H9 (cell line): ENCODE data around the gene ANGPTL5. TPM values are rescaled to one million over a fixed set of nuclear protein-coding genes. Genes with fewer than 3 reads are reported as not detected.

Experiments used
- DNase-seq: peaks from one replicate; pipeline ENCODE4 v3.0.0-alpha.2; 2017
- H2AFZ ChIP-seq: one replicate; pipeline ENCODE4 v1.6.1; 2013; ENCODE audit warnings: mild to moderate bottlenecking, low read length, control low read depth, moderate library complexity
- H2AK5ac ChIP-seq: 2 replicates; pipeline ENCODE4 v1.6.1; 2013; ENCODE audit warnings: low read length, control low read depth, mixed read lengths; ENCODE audit not compliant: insufficient read length
- H2BK120ac ChIP-seq: one replicate; pipeline ENCODE4 v1.6.1; 2013; ENCODE audit warnings: low read depth, mild to moderate bottlenecking, low read length, control low read depth, inconsistent platforms; ENCODE audit not compliant: poor library complexity, severe bottlenecking
- H2BK12ac ChIP-seq: 2 replicates; pipeline ENCODE4 v1.6.1; 2013; ENCODE audit warnings: low read length, control low read depth, mixed read lengths, low read depth; ENCODE audit not compliant: insufficient read length
- H2BK15ac ChIP-seq: 2 replicates; pipeline ENCODE4 v1.6.1; 2013; ENCODE audit warnings: low read depth, low read length, control low read depth
- H2BK20ac ChIP-seq: one replicate; pipeline ENCODE4 v1.6.1; 2013; ENCODE audit warnings: low read depth, mild to moderate bottlenecking, low read length, control low read depth, inconsistent platforms; ENCODE audit not compliant: poor library complexity, severe bottlenecking
- H2BK5ac ChIP-seq: 2 replicates; pipeline ENCODE4 v1.6.1; 2013; ENCODE audit warnings: low read length, control low read depth, mixed read lengths; ENCODE audit not compliant: insufficient read length
- H3K14ac ChIP-seq: 2 replicates; pipeline ENCODE4 v1.6.1; 2013; ENCODE audit warnings: low read length, control low read depth; ENCODE audit not compliant: insufficient read depth
- H3K18ac ChIP-seq: 2 replicates; pipeline ENCODE4 v1.6.1; 2013; ENCODE audit warnings: low read depth, mild to moderate bottlenecking, mixed read lengths, low read length, control low read depth; ENCODE audit not compliant: insufficient read length
- H3K23ac ChIP-seq: 2 replicates; pipeline ENCODE4 v1.6.1; 2013; ENCODE audit warnings: low read length, control low read depth, mixed read lengths, low read depth; ENCODE audit not compliant: insufficient read length
- H3K23me2 ChIP-seq: 2 replicates; pipeline ENCODE4 v1.6.1; 2013; ENCODE audit warnings: low read depth, mild to moderate bottlenecking, mixed read lengths, low read length, control low read depth; ENCODE audit not compliant: insufficient read length, poor library complexity, severe bottlenecking
- H3K27ac ChIP-seq: 2 replicates; pipeline ENCODE4 v1.5.1; 2013; ENCODE audit warnings: low read length, control low read depth, mixed read lengths, low read depth; ENCODE audit not compliant: insufficient read length
- H3K27me3 ChIP-seq: 2 replicates; pipeline ENCODE4 v1.6.1; 2013; ENCODE audit warnings: low read length, control low read depth, inconsistent platforms; ENCODE audit not compliant: insufficient read depth
- H3K4ac ChIP-seq: 2 replicates; pipeline ENCODE4 v1.6.1; 2013; ENCODE audit warnings: low read depth, mild to moderate bottlenecking, control low read depth, inconsistent platforms, low read length, moderate library complexity
- H3K4me1 ChIP-seq: 2 replicates; pipeline ENCODE4 v1.6.1; 2013; ENCODE audit warnings: low read length, control low read depth, inconsistent platforms; ENCODE audit not compliant: insufficient read depth
- H3K4me2 ChIP-seq: 2 replicates; pipeline ENCODE4 v1.6.1; 2013; ENCODE audit warnings: low read length, control low read depth, mixed read lengths; ENCODE audit not compliant: insufficient read length, insufficient read depth
- H3K56ac ChIP-seq: 2 replicates; pipeline ENCODE4 v1.6.1; 2013; ENCODE audit warnings: low read depth, mild to moderate bottlenecking, mixed read lengths, low read length, control low read depth; ENCODE audit not compliant: insufficient read length
- H3K79me1 ChIP-seq: 2 replicates; pipeline ENCODE4 v1.6.1; 2013; ENCODE audit warnings: low read depth, mild to moderate bottlenecking, moderate library complexity, low read length, control low read depth, inconsistent platforms; ENCODE audit not compliant: insufficient read depth, poor library complexity, severe bottlenecking
- H3K79me2 ChIP-seq: 2 replicates; pipeline ENCODE4 v1.6.1; 2013; ENCODE audit warnings: low read length, control low read depth, inconsistent platforms; ENCODE audit not compliant: insufficient read depth
- H3K9ac ChIP-seq: 2 replicates; pipeline ENCODE4 v1.6.1; 2013; ENCODE audit warnings: low read length, control low read depth, mixed read lengths; ENCODE audit not compliant: insufficient read length; ENCODE audit errors: extremely low read depth
- H3K9me3 ChIP-seq: one replicate; pipeline ENCODE4 v1.6.1; 2013; ENCODE audit warnings: low read depth, low read length, inconsistent platforms; ENCODE audit not compliant: control insufficient read depth
- H3T11ph ChIP-seq: one replicate; pipeline ENCODE4 v1.6.1; 2013; ENCODE audit warnings: mild to moderate bottlenecking, low read length, control low read depth, inconsistent platforms
- H4K20me1 ChIP-seq: one replicate; pipeline ENCODE4 v1.6.1; 2013; ENCODE audit not compliant: control insufficient read depth, insufficient read length, insufficient read depth
- H4K5ac ChIP-seq: 2 replicates; pipeline ENCODE4 v1.6.1; 2013; ENCODE audit warnings: low read depth, mild to moderate bottlenecking, mixed read lengths, low read length, control low read depth; ENCODE audit not compliant: insufficient read length
- H4K8ac ChIP-seq: replicated peaks from 2 replicates; pipeline ENCODE4 v1.6.1; 2013; ENCODE audit warnings: low read length, control low read depth, mixed read lengths, low read depth; ENCODE audit not compliant: insufficient read length
- H4K91ac ChIP-seq: 2 replicates; pipeline ENCODE4 v1.6.1; 2013; ENCODE audit warnings: low read depth, mild to moderate bottlenecking, moderate library complexity, mixed read lengths, low read length, control low read depth; ENCODE audit not compliant: insufficient read length
- H3K27ac Mint-ChIP-seq, 3 experiments: 2 replicates in 2 of 3; 3 replicates in 1 of 3; pipeline ENCODE4 v1.8.0; 2020 to 2021; ENCODE audit warnings: mixed read lengths in 3 of 3, mild to moderate bottlenecking in 1 of 3, moderate library complexity in 1 of 3
- H3K27me3 Mint-ChIP-seq: 2 replicates; pipeline ENCODE4 v1.8.0; 2021; ENCODE audit warnings: low read depth, mild to moderate bottlenecking, moderate library complexity, mixed read lengths
- H3K36me3 Mint-ChIP-seq, 3 experiments: 2 replicates in 2 of 3; 3 replicates in 1 of 3; pipeline ENCODE4 v1.8.0; 2020 to 2021; ENCODE audit warnings: low read depth in 3 of 3, mixed read lengths in 3 of 3; ENCODE audit not compliant: insufficient read depth in 1 of 3
- H3K4me1 Mint-ChIP-seq, 2 experiments: 2 replicates each; pipeline ENCODE4 v1.8.0; 2020; ENCODE audit warnings: mixed read lengths in 2 of 2
- H3K4me3 Mint-ChIP-seq, 2 experiments: 2 replicates in 1 of 2; 3 replicates in 1 of 2; pipeline ENCODE4 v1.8.0; 2020 to 2021; ENCODE audit warnings: mild to moderate bottlenecking in 2 of 2, mixed read lengths in 2 of 2, moderate library complexity in 1 of 2
- H3K9me3 Mint-ChIP-seq, 2 experiments: 2 replicates in 1 of 2; 3 replicates in 1 of 2; pipeline ENCODE4 v1.8.0; 2020; ENCODE audit warnings: mild to moderate bottlenecking in 2 of 2, mixed read lengths in 2 of 2, moderate library complexity in 1 of 2
- WGBS: extraction: QIAGEN DNeasy Blood & Tissue Kit; methylation state at CpG from one replicate; pipeline ENCODE4 v1.1.7; 2013; ENCODE audit warnings: missing lambda C conversion rate, low lambda C conversion rate, mixed read lengths; ENCODE audit not compliant: insufficient read length; ENCODE audit errors: extremely low coverage; 5-methylcytosine and 5-hydroxymethylcytosine counted together
- total RNA-seq: library from RNA; stranded (reverse); gene quantifications from 2 replicates; pipeline ENCODE4 v1.2.1, GENCODE V29; 2021
- TF ChIP-seq, protein P1 (sequence below): fragments of 200-600 bp; sonication (generic); conservative IDR thresholded peaks from 3 replicates; pipeline ENCODE4 v1.8.0; 2021; ENCODE audit warnings: antibody characterized with exemption, mild to moderate bottlenecking

ANGPTL5 gene
- total RNA-seq, 1 experiment from 2014 or later: not detected

GRCh38 chr11:101866619-101867491 lies 49.5 kb downstream of the ANGPTL5 start:
- no peak for DNase-seq
- Histone ChIP-seq H2AK5ac (no peak overlapping the region), H4K91ac (no peak overlapping the region), H3K14ac (no peak overlapping the region), H2BK15ac (no peak overlapping the region), H4K20me1 (no peaks in the 10 kb centered on the region), H3K4ac (no peak overlapping the region), H3K9me3 (no peaks in the 10 kb centered on the region), H3K79me2 (no peaks in the 10 kb centered on the region), H3K56ac (no peak overlapping the region), H4K5ac (no peak overlapping the region), H3K9ac (no peak overlapping the region), H3K23ac (no peak overlapping the region), H2AFZ (no peak overlapping the region), H2BK20ac (no peak overlapping the region), H2BK5ac (no peak overlapping the region), H3K4me2 (no peak overlapping the region), H4K8ac (no peak overlapping the region), H3K27ac (no peak overlapping the region), H3K4me1 (no peaks in the 10 kb centered on the region), H3K23me2 (no peaks in the 10 kb centered on the region), H3T11ph (no peak overlapping the region), H2BK12ac (no peak overlapping the region), H2BK120ac (no peak overlapping the region), H3K79me1 (no peaks in the 10 kb centered on the region), H3K27me3 (no peaks in the 10 kb centered on the region), H3K18ac (no peak overlapping the region)
- WGBS: no CpG with 5 or more reads among the region's 5 CpGs
- Mint-ChIP-seq H3K9me3 (peaks cover 10 to 12% of the 10 kb centered on the region in 2 experiments), H3K4me1 (peaks cover 10 to 13% of the 10 kb centered on the region in 2 experiments), H3K4me3 (no peak overlapping the region), H3K27ac (no peak overlapping the region), H3K36me3 (peaks cover 4 to 11% (median 5%) of the 10 kb centered on the region in 3 experiments; a peak in 5 of 7 replicates), H3K27me3 (no peaks in the 10 kb centered on the region)
- TF ChIP-seq, protein P1, sequence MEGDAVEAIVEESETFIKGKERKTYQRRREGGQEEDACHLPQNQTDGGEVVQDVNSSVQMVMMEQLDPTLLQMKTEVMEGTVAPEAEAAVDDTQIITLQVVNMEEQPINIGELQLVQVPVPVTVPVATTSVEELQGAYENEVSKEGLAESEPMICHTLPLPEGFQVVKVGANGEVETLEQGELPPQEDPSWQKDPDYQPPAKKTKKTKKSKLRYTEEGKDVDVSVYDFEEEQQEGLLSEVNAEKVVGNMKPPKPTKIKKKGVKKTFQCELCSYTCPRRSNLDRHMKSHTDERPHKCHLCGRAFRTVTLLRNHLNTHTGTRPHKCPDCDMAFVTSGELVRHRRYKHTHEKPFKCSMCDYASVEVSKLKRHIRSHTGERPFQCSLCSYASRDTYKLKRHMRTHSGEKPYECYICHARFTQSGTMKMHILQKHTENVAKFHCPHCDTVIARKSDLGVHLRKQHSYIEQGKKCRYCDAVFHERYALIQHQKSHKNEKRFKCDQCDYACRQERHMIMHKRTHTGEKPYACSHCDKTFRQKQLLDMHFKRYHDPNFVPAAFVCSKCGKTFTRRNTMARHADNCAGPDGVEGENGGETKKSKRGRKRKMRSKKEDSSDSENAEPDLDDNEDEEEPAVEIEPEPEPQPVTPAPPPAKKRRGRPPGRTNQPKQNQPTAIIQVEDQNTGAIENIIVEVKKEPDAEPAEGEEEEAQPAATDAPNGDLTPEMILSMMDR: no peak
